ENCODE measurements around the gene SHISAL1. TPM values are rescaled to one million over a fixed set of nuclear protein-coding genes. Genes with fewer than 3 reads are reported as not detected.

The SHISAL1 gene
- total RNA-seq, 1 experiment from 2014 or later: not detected

DNA sequence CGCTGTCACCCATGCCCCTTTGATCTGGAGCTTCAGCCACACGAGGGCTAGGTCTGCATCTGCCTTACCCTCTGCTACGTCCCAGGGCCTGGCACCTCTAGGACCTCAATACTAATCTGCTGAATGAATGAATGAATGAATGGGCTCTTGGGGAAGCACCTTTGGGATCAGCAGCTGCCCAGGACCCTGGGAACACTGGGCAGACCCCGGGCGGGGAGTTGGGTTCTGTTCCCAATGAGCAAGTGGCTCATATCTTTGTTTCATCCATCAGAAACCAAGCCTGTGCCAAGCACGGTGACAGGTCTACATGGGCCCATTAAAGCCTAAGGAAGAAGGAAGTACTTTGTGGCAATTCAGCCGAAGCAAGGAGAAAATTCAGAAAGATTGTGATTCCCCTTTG, 41.5 kb upstream of the SHISAL1 start:
- ChIA-PET POLR2A (no interaction called here), CTCF (no interaction called here)
- no TSS peak for BruUV-seq (replicated peaks)
- Mint-ChIP-seq H3K9me3 (ENCODE audit: unreplicated experiment) (no peaks in the 10 kb centered on the region), H3K36me3 (ENCODE audit: insufficient read depth, unreplicated experiment) (no peaks in the 10 kb centered on the region), H3K4me3 (ENCODE audit: unreplicated experiment) (no peak overlapping the region), H3K4me1 (ENCODE audit: low read depth, unreplicated experiment) (no peaks in the 10 kb centered on the region), H3K27me3 (ENCODE audit: insufficient read depth, unreplicated experiment) (peaks cover 14% of the 10 kb centered on the region), H3K27ac (ENCODE audit: unreplicated experiment) (no peak overlapping the region)
- Histone ChIP-seq H3K36me3 (ENCODE audit: control insufficient read depth, insufficient read depth, low read length) (no peaks in the 10 kb centered on the region), H3K4me1 (0 out of 2 replicates have a peak, but pooled peaks cover 9% of the 10 kb centered on the region), H3K27me3 (replicated peaks; ENCODE audit: control insufficient read depth, insufficient read depth, low read length) (no peaks in the 10 kb centered on the region), H3K4me3 (ENCODE audit: low read depth, low read length) (no peak overlapping the region), H3K9me3 (no peaks in the 10 kb centered on the region)
- TF ChIP-seq, protein P1, sequence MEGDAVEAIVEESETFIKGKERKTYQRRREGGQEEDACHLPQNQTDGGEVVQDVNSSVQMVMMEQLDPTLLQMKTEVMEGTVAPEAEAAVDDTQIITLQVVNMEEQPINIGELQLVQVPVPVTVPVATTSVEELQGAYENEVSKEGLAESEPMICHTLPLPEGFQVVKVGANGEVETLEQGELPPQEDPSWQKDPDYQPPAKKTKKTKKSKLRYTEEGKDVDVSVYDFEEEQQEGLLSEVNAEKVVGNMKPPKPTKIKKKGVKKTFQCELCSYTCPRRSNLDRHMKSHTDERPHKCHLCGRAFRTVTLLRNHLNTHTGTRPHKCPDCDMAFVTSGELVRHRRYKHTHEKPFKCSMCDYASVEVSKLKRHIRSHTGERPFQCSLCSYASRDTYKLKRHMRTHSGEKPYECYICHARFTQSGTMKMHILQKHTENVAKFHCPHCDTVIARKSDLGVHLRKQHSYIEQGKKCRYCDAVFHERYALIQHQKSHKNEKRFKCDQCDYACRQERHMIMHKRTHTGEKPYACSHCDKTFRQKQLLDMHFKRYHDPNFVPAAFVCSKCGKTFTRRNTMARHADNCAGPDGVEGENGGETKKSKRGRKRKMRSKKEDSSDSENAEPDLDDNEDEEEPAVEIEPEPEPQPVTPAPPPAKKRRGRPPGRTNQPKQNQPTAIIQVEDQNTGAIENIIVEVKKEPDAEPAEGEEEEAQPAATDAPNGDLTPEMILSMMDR (IDR thresholded peaks at IDR 0.05; ENCODE audit: insufficient read depth in 1 of 2, low read depth in 1 of 2, low read length in 1 of 2, severe bottlenecking in 1 of 2, unreplicated experiment in 1 of 2): no peak
- intact Hi-C loops (cut with micrococcal nuclease; ENCODE audit: unreplicated experiment): no loop called here
- no peak for DNase-seq

DNA sequence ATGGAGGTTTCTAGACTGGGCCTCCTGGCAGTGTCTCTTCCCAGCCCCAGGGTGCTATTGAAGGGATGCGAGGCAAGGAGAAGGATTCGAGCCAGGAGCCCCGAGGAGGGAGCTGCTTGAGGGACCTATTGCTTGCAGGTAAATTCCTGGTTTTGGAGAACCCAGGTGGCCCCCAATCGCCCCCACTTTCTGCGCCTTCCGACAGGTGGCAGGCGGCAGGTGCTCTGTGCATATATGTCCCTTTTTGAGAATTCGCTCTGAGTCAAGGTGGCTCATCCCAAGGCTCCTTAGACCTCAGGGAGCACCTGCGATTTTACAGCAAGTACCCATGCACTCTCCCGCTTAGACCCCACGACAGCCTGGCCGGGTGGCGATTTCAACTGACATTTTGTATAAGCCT, 40.3 kb upstream of the SHISAL1 start:
- H3K4me1 ChIP-seq: 0 out of 2 replicates have a peak, but pooled peaks cover 9% of the 10 kb centered on the region
- no peaks in the 10 kb centered on the region for H3K36me3 ChIP-seq (ENCODE audit: control insufficient read depth, insufficient read depth, low read length)
- no TSS peak for BruUV-seq (replicated peaks)
- intact Hi-C loops (cut with micrococcal nuclease; ENCODE audit: unreplicated experiment): no loop called here
- no peaks in the 10 kb centered on the region for H3K4me1 Mint-ChIP-seq (ENCODE audit: low read depth, unreplicated experiment)
- POLR2A ChIA-PET: no interaction called here
- no peak overlapping the region for H3K4me3 ChIP-seq (ENCODE audit: low read depth, low read length)
- no peak for DNase-seq
- H3K36me3 Mint-ChIP-seq (ENCODE audit: insufficient read depth, unreplicated experiment): no peaks in the 10 kb centered on the region
- CTCF ChIA-PET: no interaction called here
- H3K9me3 ChIP-seq: no peaks in the 10 kb centered on the region
- no peak overlapping the region for H3K27ac Mint-ChIP-seq (ENCODE audit: unreplicated experiment)
- no peak overlapping the region for H3K4me3 Mint-ChIP-seq (ENCODE audit: unreplicated experiment)
- H3K27me3 ChIP-seq (replicated peaks; ENCODE audit: control insufficient read depth, insufficient read depth, low read length): no peaks in the 10 kb centered on the region
- peaks cover 9% of the 10 kb centered on the region for H3K27me3 Mint-ChIP-seq (ENCODE audit: insufficient read depth, unreplicated experiment)
- TF ChIP-seq, protein P1 (IDR thresholded peaks at IDR 0.05; ENCODE audit: insufficient read depth in 1 of 2, low read depth in 1 of 2, low read length in 1 of 2, severe bottlenecking in 1 of 2, unreplicated experiment in 1 of 2): no peak
- H3K9me3 Mint-ChIP-seq (ENCODE audit: unreplicated experiment): no peaks in the 10 kb centered on the region

DNA sequence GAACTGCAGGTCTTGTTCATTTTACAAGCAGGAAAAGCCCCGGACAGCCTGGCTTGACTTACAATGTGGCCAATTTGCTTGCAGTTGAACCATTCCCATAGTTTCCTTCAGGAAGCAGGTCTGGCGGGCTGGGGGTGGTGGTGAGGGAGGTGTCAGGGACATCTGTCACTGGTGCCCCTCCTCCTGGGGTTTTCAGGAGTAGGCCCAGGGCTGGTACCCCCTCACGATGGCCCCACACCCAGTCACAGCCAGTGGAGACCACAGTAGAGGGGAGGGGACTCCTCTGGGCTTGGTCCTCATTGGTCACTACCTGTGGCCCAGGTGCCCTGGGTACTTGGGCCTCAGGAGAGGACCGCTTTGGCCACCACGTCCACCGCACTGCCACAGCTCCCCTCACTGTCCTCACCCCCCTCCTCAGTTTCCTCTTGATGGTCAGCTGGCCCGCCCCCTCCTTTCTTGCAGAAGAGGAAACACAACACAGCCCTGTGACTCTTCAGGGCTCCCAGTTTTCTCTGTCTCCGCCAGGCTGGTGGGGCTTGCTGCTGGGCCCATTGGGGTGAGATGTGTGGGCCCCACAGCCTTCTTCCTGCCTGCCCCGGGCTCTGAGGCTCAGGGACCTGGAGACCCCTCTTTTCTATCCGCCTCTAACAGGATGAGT, 39.8 kb upstream of the SHISAL1 start:
- 0 out of 2 replicates have a peak, but pooled peaks cover 9% of the 10 kb centered on the region for H3K4me1 ChIP-seq
- no peaks in the 10 kb centered on the region for H3K36me3 ChIP-seq (ENCODE audit: control insufficient read depth, insufficient read depth, low read length)
- peak overlapping the region; percentile 38 for H3K27ac Mint-ChIP-seq (ENCODE audit: unreplicated experiment)
- intact Hi-C loops (cut with micrococcal nuclease; ENCODE audit: unreplicated experiment): no loop called here
- peaks cover 9% of the 10 kb centered on the region for H3K27me3 Mint-ChIP-seq (ENCODE audit: insufficient read depth, unreplicated experiment)
- H3K36me3 Mint-ChIP-seq (ENCODE audit: insufficient read depth, unreplicated experiment): no peaks in the 10 kb centered on the region
- TF ChIP-seq, protein P1 (IDR thresholded peaks at IDR 0.05; ENCODE audit: insufficient read depth in 1 of 2, low read depth in 1 of 2, low read length in 1 of 2, severe bottlenecking in 1 of 2, unreplicated experiment in 1 of 2): no peak
- no peak overlapping the region for H3K4me3 ChIP-seq (ENCODE audit: low read depth, low read length)
- H3K9me3 ChIP-seq: no peaks in the 10 kb centered on the region
- H3K9me3 Mint-ChIP-seq (ENCODE audit: unreplicated experiment): no peaks in the 10 kb centered on the region
- ChIA-PET CTCF (no interaction called here), POLR2A (no interaction called here)
- no peaks in the 10 kb centered on the region for H3K4me1 Mint-ChIP-seq (ENCODE audit: low read depth, unreplicated experiment)
- no peak overlapping the region for H3K4me3 Mint-ChIP-seq (ENCODE audit: unreplicated experiment)
- no TSS peak for BruUV-seq (replicated peaks)
- no peak for DNase-seq
- no peaks in the 10 kb centered on the region for H3K27me3 ChIP-seq (replicated peaks; ENCODE audit: control insufficient read depth, insufficient read depth, low read length)

Data from Caco-2 (cell line).